Keratinocyte (primary cell): ENCODE data around the gene JMJD1C.

Source experiments
- CTCF ChIP-seq, 3 experiments: IDR thresholded peaks in 1 of 3; conservative IDR thresholded peaks in 1 of 3; optimal IDR thresholded peaks in 1 of 3; 2 replicates in 2 of 3; 3 replicates in 1 of 3; pipeline versions ENCODE3 to v1.5.1; 2011; ENCODE audit warnings: low read length in 3 of 3, mild to moderate bottlenecking in 3 of 3, moderate library complexity in 2 of 3, control low read depth in 1 of 3, inconsistent platforms in 1 of 3; ENCODE audit not compliant: insufficient read depth in 2 of 3; ENCODE audit errors: extremely low read depth in 1 of 3
- EZH2 ChIP-seq: IDR thresholded peaks from one replicate; pipeline ENCODE4 v1.6.1; 2012; ENCODE audit warnings: inconsistent platforms, mild to moderate bottlenecking, low read length, moderate library complexity

GRCh38 chr10:63213489-63213888 is 252.3 kb downstream of the JMJD1C start:
- TF ChIP-seq EZH2, result no peak
- no peak for TF ChIP-seq CTCF (optimal IDR thresholded peaks at IDR 0.05 in 1 of 3, IDR thresholded peaks at IDR 0.05 in 1 of 3, conservative IDR thresholded peaks at IDR 0.05 in 1 of 3; ENCODE audit: extremely low read depth in 1 of 3, insufficient read depth in 2 of 3, low read length in 3 of 3)
